Esophagus muscularis mucosa (tissue), 3 donors: Measurements from ENCODE around the gene HES2.

Experiments
- EP300 ChIP-seq: sonication (generic); formaldehyde crosslinking; IDR thresholded peaks from one replicate; pipeline ENCODE4 v1.6.1; 2017; ENCODE audit warnings: antibody characterized with exemption
- TF ChIP-seq, protein P1 (sequence below), 3 experiments: fragments of 200-600 bp in 2 of 3; fragments of 450-650 bp in 1 of 3; sonication (generic) in 2 of 3; IDR thresholded peaks; one replicate each; pipeline ENCODE4 v1.5.1; 2017 to 2019; ENCODE audit warnings: antibody characterized with exemption in 3 of 3, mild to moderate bottlenecking in 2 of 3, moderate library complexity in 1 of 3

DNA sequence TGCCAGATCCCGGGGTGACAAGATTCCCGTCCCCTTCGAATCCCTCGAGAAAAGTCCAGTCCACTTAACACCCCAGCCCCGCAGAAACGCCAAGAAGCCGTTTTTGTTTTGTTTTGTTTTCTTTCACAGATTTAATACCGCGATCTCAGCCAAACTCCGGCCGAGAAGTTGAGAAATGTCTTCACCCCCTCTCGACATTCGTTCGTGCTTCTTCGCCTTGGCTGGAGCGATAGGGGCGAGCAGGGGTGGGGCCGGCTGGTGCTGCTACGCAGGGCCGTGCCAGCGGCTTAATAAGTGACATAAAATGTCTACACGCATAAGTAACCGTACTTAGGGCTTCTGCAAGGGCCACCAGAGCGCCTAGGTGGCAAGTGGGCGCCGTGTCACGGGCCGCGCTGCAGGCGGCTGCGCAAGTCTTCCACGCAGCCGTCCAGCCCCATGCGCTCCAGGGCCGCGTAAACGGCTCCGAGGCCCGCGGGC is 41.4 kb upstream of the HES2 start:
- TF ChIP-seq, protein P1, sequence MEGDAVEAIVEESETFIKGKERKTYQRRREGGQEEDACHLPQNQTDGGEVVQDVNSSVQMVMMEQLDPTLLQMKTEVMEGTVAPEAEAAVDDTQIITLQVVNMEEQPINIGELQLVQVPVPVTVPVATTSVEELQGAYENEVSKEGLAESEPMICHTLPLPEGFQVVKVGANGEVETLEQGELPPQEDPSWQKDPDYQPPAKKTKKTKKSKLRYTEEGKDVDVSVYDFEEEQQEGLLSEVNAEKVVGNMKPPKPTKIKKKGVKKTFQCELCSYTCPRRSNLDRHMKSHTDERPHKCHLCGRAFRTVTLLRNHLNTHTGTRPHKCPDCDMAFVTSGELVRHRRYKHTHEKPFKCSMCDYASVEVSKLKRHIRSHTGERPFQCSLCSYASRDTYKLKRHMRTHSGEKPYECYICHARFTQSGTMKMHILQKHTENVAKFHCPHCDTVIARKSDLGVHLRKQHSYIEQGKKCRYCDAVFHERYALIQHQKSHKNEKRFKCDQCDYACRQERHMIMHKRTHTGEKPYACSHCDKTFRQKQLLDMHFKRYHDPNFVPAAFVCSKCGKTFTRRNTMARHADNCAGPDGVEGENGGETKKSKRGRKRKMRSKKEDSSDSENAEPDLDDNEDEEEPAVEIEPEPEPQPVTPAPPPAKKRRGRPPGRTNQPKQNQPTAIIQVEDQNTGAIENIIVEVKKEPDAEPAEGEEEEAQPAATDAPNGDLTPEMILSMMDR (IDR thresholded peaks at IDR 0.05), result no peak
- TF ChIP-seq EP300, result no peak
